Transverse colon (tissue), 4 donors: ENCODE data around the gene SLC34A2. TPM values are rescaled to one million over a fixed set of nuclear protein-coding genes. Genes with fewer than 3 reads are reported as not detected.

ENCODE experiments used
- DNase-seq: peaks from one replicate; pipeline ENCODE4 v3.0.0-alpha.2; 2019
- H3K27ac ChIP-seq, 4 donors: fragments of 200-600 bp; sonication (generic); 2 replicates each; pipeline ENCODE4 v1.5.1; 2016 to 2018; ENCODE audit warnings: inconsistent platforms in 4 of 4
- H3K27me3 ChIP-seq: fragments of 200-600 bp; sonication (generic); 2 replicates; pipeline ENCODE4 v1.5.1; 2017; ENCODE audit warnings: inconsistent platforms
- H3K36me3 ChIP-seq, 4 donors: fragments of 200-600 bp; sonication (generic); 2 replicates each; pipeline ENCODE4 v1.5.1; 2017 to 2019; ENCODE audit warnings: inconsistent platforms in 4 of 4
- H3K4me1 ChIP-seq, 4 donors: fragments of 200-600 bp; sonication (generic); 2 replicates each; pipeline ENCODE4 v1.5.1; 2017 to 2020; ENCODE audit warnings: inconsistent platforms in 4 of 4
- H3K4me3 ChIP-seq, 4 donors: fragments of 200-600 bp; sonication (generic); 1 replicate in 1 of 4; 2 replicates in 3 of 4; pipeline versions ENCODE4 v1.5.1 to v1.6.1; 2017 to 2019; ENCODE audit warnings: inconsistent platforms in 4 of 4
- H3K9me3 ChIP-seq, 2 donors: fragments of 200-600 bp; sonication (generic); 2 replicates each; pipeline ENCODE4 v1.5.1; 2017 to 2019; ENCODE audit warnings: inconsistent platforms in 2 of 2
- CTCF ChIP-seq, 5 experiments: fragments of 200-600 bp in 3 of 5; fragments of 450-650 bp in 2 of 5; sonication (generic) in 3 of 5; IDR thresholded peaks; 1 replicate in 2 of 5; 2 replicates in 3 of 5; pipeline ENCODE4 v1.5.1; 2016 to 2017; ENCODE audit warnings: antibody characterized with exemption in 5 of 5, inconsistent platforms in 3 of 5, mild to moderate bottlenecking in 2 of 5, moderate library complexity in 1 of 5
- EP300 ChIP-seq: sonication (generic); formaldehyde crosslinking; IDR thresholded peaks from one replicate; pipeline ENCODE4 v1.6.1; 2017; ENCODE audit warnings: antibody characterized with exemption, low read depth
- POLR2A ChIP-seq: fragments of 450-650 bp; IDR thresholded peaks from one replicate; pipeline ENCODE4 v1.6.1; 2016; ENCODE audit warnings: antibody characterized with exemption, mild to moderate bottlenecking, moderate library complexity
- POLR2AphosphoS5 ChIP-seq, 3 donors: sonication (generic); formaldehyde crosslinking; IDR thresholded peaks; one replicate each; pipeline ENCODE4 v1.6.1; 2016; ENCODE audit warnings: antibody characterized with exemption in 3 of 3
- WGBS, 2 donors: methylation state at CpG; one replicate each; pipeline ENCODE4 v1.1.5; 2018; ENCODE audit warnings: low coverage in 1 of 2; 5-methylcytosine and 5-hydroxymethylcytosine counted together
- in situ Hi-C, 4 donors: fragments of 200-750 bp; cut with MboI; loops; one replicate each; pipeline versions ENCODE4 v1.15.0 to v1.15.1; 2017; ENCODE audit warnings: low sequenced_read_pairs in 3 of 4, low pct_ligation_motif_present in 1 of 4, low pct_unique_long_range_greater_than_20kb in 1 of 4
- intact Hi-C: fragments of 100-400 bp; cut with DNase I; formaldehyde crosslinking; loops from one replicate; pipeline ENCODE4 v1.15.1; 2023; ENCODE audit warnings: low total_unique reads
- total RNA-seq, 4 donors: library from RNA; depleted of rRNA; stranded (reverse); fragments of >200 nt; gene quantifications; one replicate each; pipeline ENCODE4 v1.1.0, GENCODE V29; 2016

Gene SLC34A2
- total RNA-seq, 4 donors from 2014 or later = not detected

- no peak overlapping the region for H3K4me3 ChIP-seq
- H3K9me3 ChIP-seq = no peaks in the 10 kb centered on the region
- H3K27ac ChIP-seq = no peak overlapping the region
- no peaks in the 10 kb centered on the region for H3K4me1 ChIP-seq
- intact Hi-C loops (no loop called here), in situ Hi-C loops (no loop called here)
- TF ChIP-seq POLR2A (no peak), POLR2AphosphoS5 (IDR thresholded peaks at IDR 0.05) (no peak), EP300 (no peak), CTCF (IDR thresholded peaks at IDR 0.05) (no peak)
- no peaks in the 10 kb centered on the region for H3K36me3 ChIP-seq
- DNase-seq = no peak
- no peaks in the 10 kb centered on the region for H3K27me3 ChIP-seq
- WGBS, 2 donors = 82 to 100% methylated on average over 1 to 4 of the region's 4 CpGs
Observed at GRCh38 chr4:25670991-25671390, 15.3 kb downstream of the SLC34A2 start.

- TF ChIP-seq EP300 (no peak), POLR2AphosphoS5 (IDR thresholded peaks at IDR 0.05) (no peak), CTCF (IDR thresholded peaks at IDR 0.05) (no peak), POLR2A (no peak)
- Histone ChIP-seq H3K9me3 (no peaks in the 10 kb centered on the region), H3K4me1 (no peaks in the 10 kb centered on the region), H3K4me3 (no peak overlapping the region), H3K27ac (no peak overlapping the region), H3K27me3 (no peaks in the 10 kb centered on the region), H3K36me3 (no peaks in the 10 kb centered on the region)
- in situ Hi-C loops = no loop called here
- WGBS, 2 donors = 75 to 81% methylated on average over 1 to 5 of the region's 5 CpGs
- intact Hi-C loops = no loop called here
- no peak for DNase-seq
Observed at GRCh38 chr4:25672756-25673155, 17.1 kb downstream of the SLC34A2 start.

GRCh38 chr4:25674386-25674785 lies 18.7 kb downstream of the SLC34A2 start:
- Histone ChIP-seq H3K27ac (no peak overlapping the region), H3K9me3 (no peaks in the 10 kb centered on the region), H3K27me3 (no peaks in the 10 kb centered on the region), H3K4me3 (no peak overlapping the region), H3K36me3 (no peaks in the 10 kb centered on the region), H3K4me1 (no peaks in the 10 kb centered on the region)
- DNase-seq = no peak
- intact Hi-C loops (no loop called here), in situ Hi-C loops (no loop called here)
- TF ChIP-seq CTCF (IDR thresholded peaks at IDR 0.05) = no peak
- no peak for TF ChIP-seq EP300
- no peak for TF ChIP-seq POLR2A
- TF ChIP-seq POLR2AphosphoS5 (IDR thresholded peaks at IDR 0.05) = no peak
- WGBS, 2 donors = 90 to 100% methylated on average over 1 to 10 of the region's 10 CpGs

GRCh38 chr4:25676221-25676620 lies 20.6 kb downstream of the SLC34A2 start:
- WGBS, 2 donors = 97 to 100% methylated on average over 8 to 30 of the region's 30 CpGs
- TF ChIP-seq CTCF (IDR thresholded peaks at IDR 0.05) = no peak
- TF ChIP-seq POLR2AphosphoS5 (IDR thresholded peaks at IDR 0.05) = no peak
- no peak for TF ChIP-seq POLR2A
- TF ChIP-seq EP300 = no peak
- Histone ChIP-seq H3K9me3 (no peaks in the 10 kb centered on the region), H3K36me3 (no peaks in the 10 kb centered on the region), H3K4me3 (no peak overlapping the region), H3K27me3 (no peaks in the 10 kb centered on the region), H3K4me1 (no peaks in the 10 kb centered on the region), H3K27ac (no peak overlapping the region)
- in situ Hi-C loops = no loop called here
- intact Hi-C loops = no loop called here
- DNase-seq = no peak
